ENCODE results near the gene PHF1.
A peak's percentile ranks its signal among the peaks of the same experiment; 100 is the strongest.
"Not testable (repeated sequence)": the region's sequence is repeated elsewhere in the genome, so short reads cannot be mapped to it uniquely, and the experiment has no call there.

Gene PHF1

GRCh38 chr6:33391922-33392594 lies 18.8 kb upstream of the PHF1 start:
- peak; percentile 48 for DNase-seq (ENCODE audit: low spot score)

- DNase-seq (ENCODE audit: low spot score) = no peak
These were observed 18.2 kb upstream of the PHF1 start for GRCh38 chr6:33392595-33392948.

DNA sequence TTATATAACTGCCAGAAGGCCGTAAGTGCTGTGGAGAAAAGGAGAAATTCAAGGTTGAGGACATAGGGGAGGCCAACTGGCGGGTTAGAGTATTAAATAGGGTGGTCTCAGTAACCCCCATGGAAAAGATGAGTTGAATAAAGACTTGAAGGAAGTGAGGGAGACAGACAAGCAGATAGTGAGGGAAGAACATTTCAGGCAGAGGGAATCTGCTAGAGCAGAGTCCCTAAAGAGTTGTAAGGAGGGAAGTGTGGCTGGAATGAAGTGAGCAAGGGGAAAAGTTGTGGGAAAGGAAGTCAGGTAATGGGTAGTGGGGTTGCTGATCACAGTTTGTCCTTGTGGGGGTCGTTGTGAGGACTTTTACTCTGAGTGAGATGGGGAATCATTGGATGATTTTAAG lies 17.8 kb upstream of the PHF1 start:
- no peak for DNase-seq (ENCODE audit: low spot score)

DNA sequence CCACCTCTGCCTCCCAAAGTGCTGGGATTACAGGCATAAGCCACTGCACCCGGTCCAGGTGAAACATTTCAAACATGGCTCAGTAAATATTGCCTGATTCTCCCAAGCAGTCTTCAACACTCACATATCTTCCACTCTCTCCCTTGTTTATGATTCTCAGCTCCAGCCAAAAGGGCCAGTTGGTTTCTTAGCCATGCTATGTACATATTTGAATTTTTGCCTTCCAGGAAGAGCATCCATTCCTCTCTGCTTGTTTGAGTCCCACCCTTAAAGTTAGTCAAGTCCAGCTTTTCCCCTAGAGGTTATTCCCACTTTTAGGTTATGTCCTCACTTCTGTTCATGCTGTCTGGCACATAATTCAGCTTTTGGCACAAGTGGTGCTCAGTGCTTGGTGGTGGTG lies 13.3 kb upstream of the PHF1 start:
- no peak for DNase-seq (ENCODE audit: low spot score)

DNA sequence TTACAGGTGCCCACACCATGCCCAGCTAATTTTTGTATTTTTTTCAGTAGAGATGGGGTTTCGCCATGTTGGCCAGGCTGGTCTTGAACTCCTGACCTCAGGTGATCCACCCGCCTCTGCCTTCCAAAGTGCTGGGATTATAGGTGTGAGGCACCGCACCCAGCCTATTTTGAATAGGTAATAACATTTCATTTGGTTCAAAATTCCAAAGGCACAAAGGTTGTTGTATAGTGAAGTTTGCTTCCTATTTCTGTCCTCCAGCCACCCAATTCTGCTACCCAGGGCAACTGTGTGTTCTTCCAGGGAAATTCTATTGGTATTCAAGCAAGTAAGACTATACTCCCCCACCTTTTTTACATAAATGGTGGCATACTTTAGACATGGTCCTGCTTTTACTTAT lies 12.2 kb upstream of the PHF1 start:
- not testable (repeated sequence) for DNase-seq (ENCODE audit: low spot score)

DNA sequence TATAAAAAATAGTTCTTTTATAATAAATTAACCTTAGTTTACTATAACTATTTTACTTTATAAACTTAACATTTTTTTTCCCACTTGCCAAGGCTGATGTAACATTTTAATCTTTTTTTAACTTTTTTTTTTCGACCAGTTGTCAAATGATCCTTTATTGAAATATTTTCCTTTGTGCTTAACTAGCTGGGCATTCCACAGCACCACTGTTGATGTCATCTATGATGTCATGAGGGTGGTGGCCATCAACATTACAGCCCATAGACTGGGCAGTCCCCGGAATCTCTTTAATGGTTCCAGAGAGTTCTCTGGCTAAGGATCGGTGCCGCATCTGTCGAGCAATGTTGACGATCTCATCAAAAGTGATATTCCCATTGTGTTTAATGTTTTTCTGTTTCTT lies 10.9 kb upstream of the PHF1 start:
- not testable (repeated sequence) for DNase-seq (ENCODE audit: low spot score)

GRCh38 chr6:33404884-33405283 lies 5.9 kb upstream of the PHF1 start:
- no peak for DNase-seq (ENCODE audit: low spot score)

- no peak for DNase-seq (ENCODE audit: low spot score)
These were observed 5.4 kb upstream of the PHF1 start for GRCh38 chr6:33405386-33405940.

GRCh38 chr6:33406126-33406525 lies 4.7 kb upstream of the PHF1 start:
- no peak for DNase-seq (ENCODE audit: low spot score)

GRCh38 chr6:33407132-33407718 lies 3.6 kb upstream of the PHF1 start:
- DNase-seq (ENCODE audit: low spot score) = peak; percentile 56

DNA sequence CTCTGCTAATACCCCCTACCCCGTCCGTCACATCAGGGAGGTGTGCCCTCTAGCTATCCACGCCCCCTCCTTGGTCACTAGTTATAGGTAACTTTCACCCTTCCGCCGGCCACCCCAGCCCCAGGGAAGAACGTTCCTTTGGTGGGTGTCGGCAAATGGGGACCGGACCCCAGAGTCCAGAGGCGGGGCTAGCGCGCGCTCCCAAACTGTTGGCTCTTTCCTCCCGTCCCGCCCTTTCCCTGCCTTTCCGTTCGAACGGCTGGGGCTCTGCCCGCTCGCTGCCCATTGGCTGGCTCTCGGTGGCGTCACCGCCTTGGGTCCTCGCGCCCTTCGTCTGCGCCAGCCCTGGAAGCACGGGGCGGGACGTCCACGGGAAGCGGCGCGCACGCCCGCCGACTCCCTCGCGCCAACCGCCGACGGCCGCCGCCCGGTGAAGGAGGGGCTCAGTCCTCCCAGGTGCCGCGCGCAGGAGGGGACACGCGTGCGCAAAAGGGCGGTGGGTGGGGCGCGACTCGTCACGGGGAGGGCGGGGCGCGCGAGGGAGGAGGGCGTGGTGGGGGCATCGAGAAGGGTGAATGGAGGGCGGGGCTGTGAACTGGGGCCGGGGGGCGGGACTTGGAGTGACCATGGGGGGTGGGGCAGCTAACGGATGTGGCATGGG lies 634 bp upstream of the PHF1 start:
- peak; percentile 99 for DNase-seq (ENCODE audit: low spot score)

- no peak for DNase-seq (ENCODE audit: low spot score)
These were observed 805 bp downstream of the PHF1 start for GRCh38 chr6:33411632-33412005.

DNA sequence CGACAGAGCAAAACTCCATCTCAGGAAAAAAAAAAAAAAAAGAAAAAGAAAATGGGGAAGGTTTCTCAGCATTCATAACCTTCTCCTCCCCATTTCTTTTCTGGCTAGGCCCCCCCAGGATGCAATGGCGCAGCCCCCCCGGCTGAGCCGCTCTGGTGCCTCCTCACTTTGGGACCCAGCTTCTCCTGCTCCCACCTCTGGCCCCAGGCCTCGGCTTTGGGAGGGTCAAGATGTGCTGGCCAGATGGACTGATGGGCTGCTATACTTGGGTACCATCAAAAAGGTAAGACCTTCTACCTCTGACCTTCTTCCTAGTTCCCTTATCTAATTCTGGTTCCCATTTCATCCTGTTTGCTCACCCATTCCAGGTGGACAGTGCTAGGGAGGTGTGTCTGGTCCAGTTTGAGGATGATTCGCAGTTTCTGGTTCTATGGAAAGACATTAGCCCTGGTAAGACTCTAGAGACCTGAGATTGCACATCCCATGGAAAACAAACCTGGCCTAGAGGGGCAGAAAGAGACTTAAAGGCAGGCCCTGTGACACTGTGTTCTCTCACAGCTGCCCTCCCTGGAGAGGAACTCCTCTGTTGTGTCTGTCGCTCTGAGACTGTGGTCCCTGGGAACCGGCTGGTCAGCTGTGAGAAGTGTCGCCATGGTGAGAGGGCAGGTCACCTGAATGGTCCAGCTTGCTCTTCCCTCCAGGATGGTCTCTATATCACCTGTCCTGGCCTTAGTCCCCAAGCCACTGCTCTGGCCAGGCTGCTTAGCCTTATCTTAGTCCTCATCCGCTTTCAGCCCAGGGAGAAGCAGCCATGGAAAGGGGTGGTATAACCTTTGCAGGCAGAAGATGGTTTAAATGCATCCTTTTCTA lies 1.6 kb downstream of the PHF1 start:
- no peak for DNase-seq (ENCODE audit: low spot score)

GRCh38 chr6:33413241-33414120 lies 2.7 kb downstream of the PHF1 start:
- DNase-seq (ENCODE audit: low spot score) = no peak

GRCh38 chr6:33414592-33415271 lies 3.9 kb downstream of the PHF1 start:
- peak; percentile 28 for DNase-seq (ENCODE audit: low spot score)

DNA sequence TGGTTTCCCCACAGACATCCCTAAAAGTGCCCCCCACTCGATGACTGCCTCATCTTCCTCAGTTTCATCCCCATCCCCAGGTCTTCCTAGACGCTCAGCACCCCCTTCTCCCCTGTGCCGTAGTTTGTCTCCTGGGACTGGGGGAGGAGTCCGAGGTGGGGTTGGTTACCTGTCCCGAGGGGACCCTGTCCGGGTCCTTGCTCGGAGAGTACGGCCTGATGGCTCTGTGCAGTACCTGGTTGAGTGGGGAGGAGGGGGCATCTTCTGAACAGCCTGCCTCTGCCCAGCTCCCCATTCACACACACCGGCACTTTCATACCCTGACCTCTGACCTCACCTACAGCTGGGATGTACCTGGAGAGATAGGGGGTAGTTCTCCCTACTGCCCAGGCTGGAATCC lies 5.0 kb downstream of the PHF1 start:
- DNase-seq (ENCODE audit: low spot score) = no peak

GRCh38 chr6:33416386-33417127 lies 5.7 kb downstream of the PHF1 start:
- DNase-seq (ENCODE audit: low spot score) = no peak

DNA sequence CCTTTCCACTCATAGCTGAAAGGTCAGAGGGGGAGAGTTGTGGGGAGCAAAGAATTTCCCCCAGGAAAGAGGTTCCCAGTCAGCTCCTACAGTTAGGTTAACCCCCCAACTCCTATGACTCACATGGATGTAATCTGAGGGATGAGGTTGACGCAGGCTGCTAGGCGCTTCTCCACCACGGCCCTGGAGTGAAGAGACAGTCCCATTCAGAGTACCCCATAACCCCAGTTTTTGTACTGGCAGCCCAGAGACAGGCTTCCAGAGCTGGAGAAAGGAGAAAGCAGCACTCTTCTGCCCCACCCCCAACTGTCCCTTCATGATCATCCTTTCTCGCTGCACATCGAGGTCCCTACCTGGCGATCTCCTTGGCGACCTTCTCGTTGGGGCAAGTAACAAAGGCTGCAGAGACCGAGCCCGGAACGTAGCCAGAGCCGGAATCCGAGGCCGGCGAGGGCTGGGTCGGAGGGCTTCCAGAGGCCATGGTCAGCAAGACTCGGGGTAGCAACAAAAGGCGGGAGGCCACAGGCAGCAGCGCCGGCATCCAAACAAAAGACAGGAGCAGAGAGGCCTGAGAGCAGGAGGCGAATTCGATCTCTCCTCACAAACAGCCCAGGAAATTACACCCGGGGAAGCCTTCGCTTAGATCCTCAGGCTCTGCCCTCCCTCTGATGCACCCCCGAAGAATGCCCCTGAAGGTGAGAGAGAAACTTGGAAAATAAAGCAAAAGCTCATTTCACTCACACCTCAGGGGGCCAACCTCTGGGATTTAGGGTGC lies 6.5 kb downstream of the PHF1 start:
- DNase-seq (ENCODE audit: low spot score) = peak; percentile 81
